ENCODE measurements around the gene GPBP1L1.

DNA sequence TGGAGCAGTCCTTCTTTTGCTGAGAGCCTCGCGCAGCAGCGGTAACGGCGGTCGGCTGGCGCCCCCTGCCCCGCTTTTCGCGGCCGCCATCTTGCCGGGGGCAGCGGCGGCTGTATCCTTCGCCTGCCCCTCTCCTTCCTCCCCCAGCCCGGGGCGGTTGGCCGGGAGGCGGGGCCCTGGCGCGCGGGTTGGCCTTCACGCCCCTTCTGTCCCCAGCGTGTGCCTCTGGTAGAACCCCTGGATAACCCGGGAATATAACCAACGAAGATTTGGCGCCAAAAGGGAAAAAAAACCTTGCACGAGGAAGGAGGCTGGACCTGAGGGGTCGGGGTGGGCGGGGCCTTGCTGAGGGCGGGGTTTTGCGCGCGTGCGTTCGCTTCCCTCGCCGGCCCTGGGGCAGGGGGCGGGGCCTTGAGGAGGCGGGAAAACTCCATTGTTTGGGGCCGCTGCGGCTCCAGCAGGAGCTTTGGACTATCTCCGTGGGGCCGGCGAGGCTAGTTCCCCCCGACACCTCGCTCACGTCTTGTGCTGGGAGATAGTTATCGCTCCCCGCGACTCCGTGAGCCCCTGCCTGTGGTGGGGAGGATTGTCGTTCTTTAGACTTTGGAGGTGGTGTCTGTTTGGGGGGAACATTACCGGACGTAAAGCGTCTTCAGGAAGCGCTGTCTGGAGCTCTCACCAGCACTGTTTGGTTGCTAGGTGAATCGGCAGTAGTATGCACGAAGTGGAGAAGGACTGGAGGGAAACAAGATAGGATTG is 101.8 kb downstream of the GPBP1L1 start:
- TF ChIP-seq CTCF (IDR thresholded peaks at IDR 0.05 in 8 of 11, conservative IDR thresholded peaks at IDR 0.05 in 3 of 11) (peak in 1 of 11 experiments; percentile 8), POLR2A (IDR thresholded peaks at IDR 0.05) (no peak), POLR2AphosphoS5 (IDR thresholded peaks at IDR 0.05) (peak; percentile 38 to 73 (median 43))

All from spleen (tissue), 7 donors.